Upper lobe of right lung (tissue), 1 donor: Measurements from ENCODE around the gene NR0B2. TPM values are rescaled to one million over a fixed set of nuclear protein-coding genes. Genes with fewer than 3 reads are reported as not detected.

Experiments used
- ATAC-seq: fragments of 200-7000 bp; cut with Tn5 transposase; one replicate; pipeline ENCODE4 v1.9.1; 2020; ENCODE audit warnings: mild to moderate bottlenecking, moderate library complexity
- DNase-seq: peaks from one replicate; pipeline ENCODE4 v3.0.0-alpha.2; 2020
- H3K27ac ChIP-seq: fragments of 200-600 bp; one replicate; pipeline ENCODE4 v1.8.0; 2022
- H3K27me3 ChIP-seq: fragments of 200-600 bp; one replicate; pipeline ENCODE4 v1.8.0; 2022; ENCODE audit warnings: mild to moderate bottlenecking
- H3K36me3 ChIP-seq: fragments of 200-600 bp; one replicate; pipeline ENCODE4 v1.8.0; 2022
- H3K4me1 ChIP-seq: fragments of 200-600 bp; one replicate; pipeline ENCODE4 v1.8.0; 2022
- H3K4me3 ChIP-seq: fragments of 200-600 bp; one replicate; pipeline ENCODE4 v1.8.0; 2022; ENCODE audit warnings: mild to moderate bottlenecking
- H3K9me3 ChIP-seq: fragments of 200-600 bp; one replicate; pipeline ENCODE4 v1.8.0; 2022
- intact Hi-C: fragments of 100-400 bp; cut with DNase I; formaldehyde crosslinking; loops from one replicate; pipeline ENCODE4 v1.11.0; 2022
- total RNA-seq: library from RNA; stranded (reverse); fragmentation: NEBNext Ultra II Directional; extraction: Animal tissue kit (Norgen Biotek cat#: 25700); gene quantifications from one replicate; pipeline ENCODE4 v1.2.1, GENCODE V29; 2021
- TF ChIP-seq, protein P1 (sequence below): fragments of 200-600 bp; IDR thresholded peaks from one replicate; pipeline ENCODE4 v1.8.0; 2022; ENCODE audit warnings: antibody characterized with exemption
- donor health status: DM: no; HTN: yes; CAD: no; lungs with severe emphysema.

The NR0B2 gene
- total RNA-seq, 1 donor from 2014 or later = 2.5 TPM

DNA sequence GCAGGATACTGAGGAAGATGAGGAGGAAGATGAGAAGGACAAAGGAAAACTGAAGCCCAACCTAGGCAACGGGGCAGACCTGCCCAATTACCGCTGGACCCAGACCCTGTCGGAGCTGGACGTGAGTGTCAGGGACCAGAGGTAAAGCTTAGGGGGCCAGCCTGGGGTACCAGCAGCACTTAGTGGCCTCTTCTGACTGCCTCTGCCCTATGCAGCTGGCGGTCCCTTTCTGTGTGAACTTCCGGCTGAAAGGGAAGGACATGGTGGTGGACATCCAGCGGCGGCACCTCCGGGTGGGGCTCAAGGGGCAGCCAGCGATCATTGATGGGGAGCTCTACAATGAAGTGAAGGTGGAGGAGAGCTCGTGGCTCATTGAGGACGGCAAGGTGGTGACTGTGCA, 28.9 kb upstream of the NR0B2 start:
- no peaks in the 10 kb centered on the region for H3K27me3 ChIP-seq
- DNase-seq (no peak), ATAC-seq (no peak)
- H3K4me1 ChIP-seq = no peaks in the 10 kb centered on the region
- no peak overlapping the region for H3K4me3 ChIP-seq
- no peaks in the 10 kb centered on the region for H3K9me3 ChIP-seq
- TF ChIP-seq, protein P1, sequence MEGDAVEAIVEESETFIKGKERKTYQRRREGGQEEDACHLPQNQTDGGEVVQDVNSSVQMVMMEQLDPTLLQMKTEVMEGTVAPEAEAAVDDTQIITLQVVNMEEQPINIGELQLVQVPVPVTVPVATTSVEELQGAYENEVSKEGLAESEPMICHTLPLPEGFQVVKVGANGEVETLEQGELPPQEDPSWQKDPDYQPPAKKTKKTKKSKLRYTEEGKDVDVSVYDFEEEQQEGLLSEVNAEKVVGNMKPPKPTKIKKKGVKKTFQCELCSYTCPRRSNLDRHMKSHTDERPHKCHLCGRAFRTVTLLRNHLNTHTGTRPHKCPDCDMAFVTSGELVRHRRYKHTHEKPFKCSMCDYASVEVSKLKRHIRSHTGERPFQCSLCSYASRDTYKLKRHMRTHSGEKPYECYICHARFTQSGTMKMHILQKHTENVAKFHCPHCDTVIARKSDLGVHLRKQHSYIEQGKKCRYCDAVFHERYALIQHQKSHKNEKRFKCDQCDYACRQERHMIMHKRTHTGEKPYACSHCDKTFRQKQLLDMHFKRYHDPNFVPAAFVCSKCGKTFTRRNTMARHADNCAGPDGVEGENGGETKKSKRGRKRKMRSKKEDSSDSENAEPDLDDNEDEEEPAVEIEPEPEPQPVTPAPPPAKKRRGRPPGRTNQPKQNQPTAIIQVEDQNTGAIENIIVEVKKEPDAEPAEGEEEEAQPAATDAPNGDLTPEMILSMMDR = no peak
- intact Hi-C loops = no loop called here
- H3K36me3 ChIP-seq = peaks cover 69% of the 10 kb centered on the region
- no peak overlapping the region for H3K27ac ChIP-seq

DNA sequence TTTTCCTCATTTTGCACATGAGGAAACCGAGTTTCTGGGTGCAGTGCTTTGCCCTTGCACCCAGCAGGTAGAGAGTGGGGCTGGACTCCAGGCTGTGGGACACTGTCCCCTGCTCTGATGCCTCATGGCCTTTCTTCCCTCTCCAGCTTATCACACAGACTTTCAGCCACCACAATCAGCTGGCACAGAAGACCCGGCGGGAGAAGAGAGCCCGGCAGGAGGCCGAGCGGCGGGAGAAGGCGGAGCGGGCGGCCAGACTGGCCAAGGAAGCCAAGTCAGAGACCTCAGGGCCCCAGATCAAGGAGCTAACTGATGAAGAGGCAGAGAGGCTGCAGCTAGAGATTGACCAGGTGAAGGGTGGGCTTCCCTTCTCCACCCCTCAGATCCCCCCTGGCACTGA, 27.5 kb upstream of the NR0B2 start:
- no peak for ATAC-seq
- intact Hi-C loops = no loop called here
- Histone ChIP-seq H3K9me3 (no peaks in the 10 kb centered on the region), H3K4me3 (no peak overlapping the region), H3K36me3 (peaks cover 60% of the 10 kb centered on the region), H3K4me1 (no peaks in the 10 kb centered on the region), H3K27ac (no peak overlapping the region), H3K27me3 (no peaks in the 10 kb centered on the region)
- TF ChIP-seq, protein P1 = no peak
- no peak for DNase-seq

DNA sequence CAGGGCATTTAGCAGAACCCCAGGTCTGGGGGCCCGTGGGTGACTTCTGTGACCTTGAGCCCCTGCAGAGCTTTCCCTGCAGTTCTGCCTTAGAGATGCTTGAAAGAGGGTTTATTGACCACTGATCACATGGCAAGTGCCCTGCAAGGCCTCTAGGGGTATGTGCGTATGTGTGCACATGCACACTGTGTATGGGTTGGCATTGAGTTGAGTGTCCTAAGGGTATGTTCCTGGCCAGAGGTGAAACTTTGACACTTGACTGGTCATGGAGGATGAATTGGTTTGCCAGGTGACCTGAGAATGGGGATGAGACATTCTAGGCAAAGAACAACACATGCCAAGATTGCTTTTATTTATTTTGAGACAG, 24.9 kb upstream of the NR0B2 start:
- TF ChIP-seq, protein P1 = no peak
- no peaks in the 10 kb centered on the region for H3K27me3 ChIP-seq
- H3K4me3 ChIP-seq = no peak overlapping the region
- H3K27ac ChIP-seq = no peak overlapping the region
- ATAC-seq = no peak
- intact Hi-C loops = no loop called here
- DNase-seq = no peak
- H3K9me3 ChIP-seq = no peaks in the 10 kb centered on the region
- peaks cover 52% of the 10 kb centered on the region for H3K36me3 ChIP-seq
- no peaks in the 10 kb centered on the region for H3K4me1 ChIP-seq

DNA sequence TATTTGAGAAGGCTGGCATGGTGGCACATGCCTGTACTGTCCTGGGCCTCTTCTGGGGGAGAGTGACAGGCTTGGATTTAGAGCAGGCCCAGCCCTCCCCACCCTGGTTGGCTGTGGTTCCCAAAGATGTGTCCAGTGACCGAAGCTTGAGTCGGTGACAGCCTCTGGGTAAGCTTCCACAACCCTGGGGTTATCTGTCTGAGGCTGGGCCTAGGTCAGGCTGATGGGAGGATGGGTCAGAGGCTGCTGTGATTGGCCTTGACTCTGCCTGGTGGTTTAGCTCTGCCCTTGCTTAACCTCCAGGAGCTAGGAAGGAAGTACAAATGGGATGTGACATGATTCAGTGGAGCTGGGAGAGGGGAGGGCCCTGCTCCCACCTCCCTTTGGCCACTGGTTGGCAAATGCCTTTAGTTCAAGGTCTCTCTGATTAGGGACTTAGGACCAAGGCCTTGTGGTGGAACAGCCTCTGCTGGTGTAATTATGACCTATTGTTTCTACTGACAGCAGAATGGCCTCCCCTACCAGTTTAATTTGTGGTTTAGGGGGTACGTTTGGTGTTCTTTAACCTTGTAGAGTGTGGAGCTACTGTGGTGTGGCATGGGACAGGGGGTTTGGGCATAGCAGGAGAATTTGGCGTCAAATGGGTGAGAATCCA, 24.4 kb upstream of the NR0B2 start:
- peak; percentile 27 for ATAC-seq
- H3K36me3 ChIP-seq = peaks cover 46% of the 10 kb centered on the region
- TF ChIP-seq, protein P1 = no peak
- H3K27me3 ChIP-seq = no peaks in the 10 kb centered on the region
- H3K4me3 ChIP-seq = no peak overlapping the region
- H3K9me3 ChIP-seq = no peaks in the 10 kb centered on the region
- intact Hi-C loops = no loop called here
- no peaks in the 10 kb centered on the region for H3K4me1 ChIP-seq
- DNase-seq = no peak
- H3K27ac ChIP-seq = no peak overlapping the region

DNA sequence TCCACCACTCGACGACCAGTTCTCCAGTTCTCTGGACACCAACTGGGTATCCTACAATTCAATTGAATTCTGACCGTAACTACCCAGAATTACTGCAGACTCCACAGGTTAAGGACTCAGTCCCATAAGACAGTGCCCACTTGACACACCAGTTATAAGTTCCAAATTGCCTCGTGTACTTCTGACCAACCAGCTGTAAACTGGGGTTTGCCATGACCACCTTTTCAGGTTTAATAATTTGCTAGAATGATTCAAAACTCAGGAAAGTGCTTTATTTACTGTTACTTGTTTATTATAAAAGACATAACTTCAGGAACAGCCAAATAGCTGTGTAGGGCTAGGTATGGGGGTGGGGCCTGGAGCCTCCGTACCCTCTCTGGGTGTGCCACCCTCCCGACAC, 23.0 kb upstream of the NR0B2 start:
- no peaks in the 10 kb centered on the region for H3K9me3 ChIP-seq
- intact Hi-C loops = no loop called here
- H3K27me3 ChIP-seq = no peaks in the 10 kb centered on the region
- no peak overlapping the region for H3K4me3 ChIP-seq
- no peak overlapping the region for H3K27ac ChIP-seq
- no peak for DNase-seq
- H3K4me1 ChIP-seq = no peaks in the 10 kb centered on the region
- H3K36me3 ChIP-seq = peaks cover 43% of the 10 kb centered on the region
- no peak for ATAC-seq
- TF ChIP-seq, protein P1 = no peak

DNA sequence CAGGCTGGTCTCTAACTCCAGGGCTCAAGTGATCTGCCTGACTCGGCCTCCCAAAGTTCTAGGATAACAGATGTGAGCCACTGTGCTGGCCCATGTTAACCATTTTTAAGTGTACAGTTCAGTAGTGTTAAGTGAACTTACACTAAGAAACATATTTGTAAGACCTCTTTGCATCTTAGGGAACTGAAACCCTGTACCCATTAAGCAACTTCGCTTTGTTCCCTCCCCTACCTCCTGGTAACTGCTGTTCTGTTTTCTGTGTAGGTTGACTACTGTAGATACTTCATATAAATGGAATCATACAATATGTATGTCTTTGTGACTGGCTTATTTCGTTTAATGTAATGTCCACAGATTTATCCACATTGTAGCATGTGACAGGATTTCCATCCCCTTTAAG, 18.8 kb upstream of the NR0B2 start:
- Histone ChIP-seq H3K4me1 (no peaks in the 10 kb centered on the region), H3K9me3 (no peaks in the 10 kb centered on the region), H3K27ac (no peak overlapping the region), H3K27me3 (no peaks in the 10 kb centered on the region), H3K4me3 (no peak overlapping the region), H3K36me3 (peaks cover 56% of the 10 kb centered on the region)
- intact Hi-C loops = no loop called here
- TF ChIP-seq, protein P1 = no peak
- DNase-seq = no peak
- ATAC-seq = peak; percentile 87
